Stimulated activated CD4-positive, alpha-beta T cell treated with anti-CD3 and anti-CD28 coated beads, Interleukin-1b, Interleukin-23, amount 100 ng/mL, for 4 hours (primary cell): ENCODE measurements around the gene FBXL15.
A peak's percentile ranks its signal among the peaks of the same experiment; 100 is the strongest.

Source experiments
- DNase-seq, 2 donors: peaks; one replicate each; pipeline ENCODE4 v3.0.0-alpha.2; 2020; ENCODE audit warnings: low read depth in 2 of 2

The FBXL15 gene, protein sequence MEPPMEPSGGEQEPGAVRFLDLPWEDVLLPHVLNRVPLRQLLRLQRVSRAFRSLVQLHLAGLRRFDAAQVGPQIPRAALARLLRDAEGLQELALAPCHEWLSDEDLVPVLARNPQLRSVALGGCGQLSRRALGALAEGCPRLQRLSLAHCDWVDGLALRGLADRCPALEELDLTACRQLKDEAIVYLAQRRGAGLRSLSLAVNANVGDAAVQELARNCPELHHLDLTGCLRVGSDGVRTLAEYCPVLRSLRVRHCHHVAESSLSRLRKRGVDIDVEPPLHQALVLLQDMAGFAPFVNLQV

DNA sequence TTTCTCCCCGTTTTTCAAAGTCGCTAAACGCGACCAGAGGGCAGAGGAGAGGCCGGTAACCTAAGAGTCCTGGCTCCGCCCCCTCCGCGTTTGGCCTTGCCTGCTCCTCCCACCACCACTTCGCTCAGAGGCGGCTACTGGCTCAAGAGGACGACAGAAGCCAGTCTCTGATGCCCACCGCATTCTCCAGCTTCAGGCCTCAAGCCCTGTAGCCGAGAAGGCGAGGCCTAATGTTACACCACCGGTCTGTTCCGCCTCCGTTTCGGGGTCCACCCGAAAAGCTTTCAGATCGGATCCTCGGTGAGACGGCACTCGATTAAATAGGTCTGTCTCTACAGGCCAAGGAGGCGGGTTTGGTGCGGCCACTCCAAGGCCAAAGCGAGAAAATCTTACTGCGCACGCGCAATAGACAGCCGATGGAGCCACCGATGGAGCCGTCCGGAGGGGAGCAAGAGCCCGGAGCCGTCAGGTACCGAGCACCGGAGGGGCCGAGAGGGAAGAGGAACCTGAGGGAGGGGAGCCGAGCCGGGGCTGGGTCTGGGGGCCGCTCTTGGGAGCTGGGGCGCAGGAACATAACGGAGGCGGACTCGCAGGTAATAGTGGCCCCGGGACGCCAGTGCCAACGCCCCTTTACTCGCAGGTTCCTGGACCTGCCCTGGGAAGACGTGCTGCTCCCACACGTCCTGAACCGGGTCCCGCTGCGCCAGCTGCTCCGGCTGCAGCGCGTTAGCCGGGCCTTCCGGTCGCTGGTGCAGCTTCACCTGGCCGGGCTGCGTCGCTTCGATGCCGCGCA is at the start of gene FBXL15:
Gene FBXL15, plus strand, starts transcription at position 123 of the 793 bp plus-strand sequence. Its CDS starts 294 bp downstream, at position 417.
- DNase-seq, result peak; percentile 90 to 94

DNA sequence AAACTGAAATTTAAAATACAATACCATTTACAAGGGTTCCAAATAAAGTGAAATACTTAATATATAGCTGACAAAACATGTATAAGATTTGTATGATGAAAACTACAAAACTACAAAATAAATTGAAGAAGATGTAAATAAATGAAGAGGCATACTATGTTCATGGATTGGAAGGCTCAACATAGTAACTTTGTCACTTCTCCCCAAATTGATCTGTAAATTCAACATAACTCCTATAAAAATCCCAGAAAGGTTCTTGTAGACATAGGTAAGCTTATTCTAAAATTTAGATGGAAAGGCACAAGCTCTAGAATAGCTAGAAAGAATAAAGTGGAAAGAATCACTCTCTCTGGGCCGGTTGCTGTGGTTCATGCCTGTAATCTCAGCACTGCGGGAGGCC is 49.3 kb upstream of the FBXL15 start:
- DNase-seq, result no peak

DNA sequence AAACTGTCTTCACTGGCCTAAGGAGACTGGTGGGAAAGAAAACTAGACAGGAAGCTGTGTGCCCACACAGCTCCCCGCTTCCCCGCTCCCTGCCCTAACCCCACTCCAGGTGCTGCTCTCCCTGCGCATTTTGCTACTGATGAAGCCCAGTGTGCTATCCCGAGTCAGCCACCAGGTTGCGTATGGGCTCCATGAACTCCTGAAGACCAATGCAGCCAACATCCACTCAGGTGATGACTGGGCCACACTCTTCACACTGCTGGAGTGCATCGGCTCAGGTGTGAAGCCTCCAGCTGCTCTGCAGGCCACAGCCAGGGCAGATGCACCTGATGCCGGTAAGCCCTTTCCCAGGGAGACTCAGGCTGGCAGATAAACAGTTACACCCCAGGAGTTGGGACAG is 45.4 kb upstream of the FBXL15 start:
- no peak for DNase-seq

DNA sequence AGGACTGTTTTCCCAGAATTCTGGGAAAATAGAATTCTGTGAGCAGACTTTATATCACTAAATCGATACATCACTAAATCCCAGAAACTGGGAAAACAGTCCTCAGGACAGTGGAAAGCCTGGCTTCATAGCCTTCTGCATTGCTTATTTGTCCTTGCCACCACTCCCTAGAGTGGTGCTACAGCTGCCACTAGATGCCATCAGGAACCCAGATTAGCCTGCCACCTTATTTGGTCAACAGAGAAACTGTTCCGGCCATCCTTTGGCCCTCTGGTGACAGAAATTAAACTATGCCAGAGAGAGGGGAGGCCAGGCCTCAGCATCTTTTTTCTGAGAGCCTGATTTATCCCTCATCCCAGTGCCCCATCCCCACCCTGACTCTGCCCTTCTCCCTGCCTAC is 44.8 kb upstream of the FBXL15 start:
- DNase-seq, result no peak

DNA sequence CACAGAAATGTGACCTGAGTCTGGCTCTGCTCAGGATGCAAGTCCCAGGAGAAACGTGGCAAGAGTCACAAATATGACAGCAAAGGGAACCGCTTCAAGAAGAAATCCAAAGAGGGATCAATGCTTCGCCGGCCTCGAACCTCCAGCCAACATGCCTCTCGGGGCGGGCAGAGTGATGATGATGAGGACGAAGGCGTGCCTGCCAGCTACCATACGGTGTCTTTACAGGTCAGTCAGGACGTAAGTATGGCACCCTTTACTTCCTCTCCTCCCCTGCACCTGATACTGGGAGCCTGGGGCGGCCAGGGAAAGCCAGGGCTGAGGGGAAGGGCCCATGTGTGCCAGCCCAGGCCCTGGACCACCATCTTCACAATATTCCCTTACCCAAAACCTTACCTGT is 43.7 kb upstream of the FBXL15 start:
- no peak for DNase-seq

DNA sequence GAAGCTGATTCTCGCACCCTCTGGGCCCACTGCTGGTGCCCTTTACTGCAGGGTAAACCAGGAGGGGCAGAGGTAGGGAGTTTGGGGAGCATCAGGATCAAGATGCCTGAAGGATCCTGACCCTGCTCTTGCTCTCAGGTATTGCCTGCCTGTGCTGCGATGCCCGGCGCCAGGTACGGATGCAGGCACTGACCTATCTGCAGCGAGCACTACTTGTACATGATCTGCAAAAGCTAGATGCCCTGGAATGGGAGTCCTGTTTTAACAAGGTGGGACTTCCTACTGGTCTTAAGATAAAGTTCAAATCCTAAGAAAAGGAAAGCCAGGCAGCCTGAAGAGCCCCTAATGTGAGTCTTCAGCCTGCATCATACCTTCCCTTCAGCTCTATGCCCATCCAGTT is 41.3 kb upstream of the FBXL15 start:
- DNase-seq, result no peak

DNA sequence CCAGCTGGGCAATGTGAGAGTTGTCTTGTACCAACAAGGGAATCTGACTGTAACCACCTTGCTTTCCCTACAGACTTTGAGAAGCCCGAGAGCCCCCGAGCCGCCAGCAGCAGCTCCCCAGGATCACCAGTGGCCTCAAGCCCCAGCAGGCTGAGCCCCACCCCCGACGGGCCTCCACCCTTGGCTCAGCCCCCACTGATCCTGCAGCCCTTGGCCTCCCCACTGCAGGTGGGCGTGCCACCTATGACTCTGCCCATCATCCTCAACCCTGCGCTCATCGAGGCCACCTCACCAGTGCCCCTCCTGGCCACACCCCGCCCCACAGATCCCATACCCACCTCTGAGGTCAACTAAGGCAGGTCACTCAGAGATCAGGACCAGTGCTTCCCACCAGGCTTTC is 38.7 kb upstream of the FBXL15 start:
- no peak for DNase-seq

DNA sequence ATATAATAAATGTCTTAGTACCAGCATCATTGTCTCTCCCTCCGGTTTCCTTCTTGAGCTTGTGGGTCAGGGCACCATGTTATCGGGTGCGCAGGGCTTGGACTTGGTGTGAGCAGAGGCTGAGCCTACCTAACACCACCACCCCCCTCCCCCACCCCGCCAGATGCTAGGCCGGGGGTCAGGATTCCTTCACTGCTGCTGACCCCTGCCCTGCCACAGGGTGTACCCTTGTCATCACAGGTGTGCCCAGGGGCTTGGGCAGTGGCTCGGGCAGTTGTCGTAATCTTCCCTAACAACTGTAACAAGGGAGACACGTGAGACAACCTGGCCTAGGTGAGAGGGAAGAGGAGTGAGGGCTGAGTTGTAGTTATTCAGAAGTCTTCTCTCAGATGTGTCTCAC is 37.8 kb upstream of the FBXL15 start:
- DNase-seq, result no peak

DNA sequence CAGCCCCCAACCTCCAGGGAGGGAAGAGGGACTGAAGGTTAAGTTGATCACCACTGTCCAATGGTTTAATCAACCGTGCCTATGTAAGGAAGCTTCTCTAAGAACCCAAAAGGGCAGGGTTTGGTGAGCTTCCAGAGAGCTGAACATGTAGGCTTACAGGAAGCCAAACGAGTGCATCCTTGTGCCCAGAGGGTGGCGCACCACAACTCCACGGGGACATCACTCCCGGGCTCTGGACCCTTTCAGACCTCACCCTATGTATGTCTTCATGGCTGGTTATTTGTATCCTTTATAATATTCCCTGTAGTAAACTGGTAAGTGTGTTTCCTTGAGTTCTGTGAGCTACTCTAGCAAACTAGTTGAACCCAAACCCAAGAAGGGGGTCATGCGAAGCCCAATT is 36.6 kb upstream of the FBXL15 start:
- DNase-seq, result no peak

DNA sequence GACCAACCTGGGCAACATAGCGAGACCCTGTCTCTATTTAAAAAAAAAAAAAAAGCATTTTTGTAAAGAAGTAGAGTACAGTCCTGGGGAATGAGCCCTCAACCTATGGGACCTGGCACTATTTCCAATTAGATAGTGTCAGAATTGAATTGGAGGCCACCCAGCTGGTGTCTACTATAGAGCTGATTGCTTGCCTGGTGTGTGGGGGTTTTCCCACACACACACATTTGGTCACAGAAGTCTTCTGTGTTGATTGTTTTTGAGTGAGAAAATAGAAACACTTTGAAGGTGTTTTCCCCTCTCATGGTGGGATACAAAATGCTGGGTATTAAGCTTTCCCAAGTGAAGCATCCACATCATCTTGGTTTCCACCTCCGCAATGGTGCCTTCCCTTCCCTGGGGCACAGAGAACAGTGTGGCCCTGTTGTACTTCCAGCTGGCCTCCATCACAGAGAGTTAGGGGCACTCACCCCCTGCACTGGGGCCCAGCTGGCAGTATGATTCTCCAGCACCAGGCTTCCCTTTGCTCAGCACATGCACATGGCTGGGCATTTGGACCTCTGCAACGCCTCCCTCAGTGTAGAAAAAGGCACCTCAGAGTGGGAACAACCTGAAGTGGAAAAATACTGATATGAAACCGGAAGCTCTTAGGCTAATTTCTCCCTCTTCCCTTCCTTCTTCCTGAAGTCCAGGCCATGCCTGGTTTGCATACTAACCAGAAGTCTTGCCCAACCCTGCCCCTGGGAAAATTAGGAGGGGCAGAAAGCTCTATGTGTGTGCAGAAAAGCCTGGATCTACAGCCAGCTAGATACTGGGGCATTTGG is 35.8 kb upstream of the FBXL15 start:
- DNase-seq, result no peak

DNA sequence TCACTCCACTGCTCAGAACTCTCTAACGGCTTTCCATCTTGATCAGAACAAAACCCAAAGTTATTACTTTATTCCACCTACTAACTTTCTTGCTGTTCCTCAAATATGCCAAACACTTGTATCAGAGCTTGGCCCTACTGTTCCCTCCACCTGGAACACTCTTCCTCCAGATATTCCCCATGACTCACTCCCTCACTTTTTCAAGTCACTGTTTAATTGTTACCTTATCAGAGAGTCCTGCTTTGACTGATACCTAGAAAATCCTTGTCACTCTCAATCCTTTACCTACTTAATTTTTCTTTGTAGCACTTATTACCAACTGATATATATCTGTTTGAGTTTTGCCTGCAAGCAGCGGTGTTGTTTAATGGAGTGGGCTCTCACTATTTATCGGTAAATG is 30.7 kb upstream of the FBXL15 start:
- DNase-seq, result no peak

DNA sequence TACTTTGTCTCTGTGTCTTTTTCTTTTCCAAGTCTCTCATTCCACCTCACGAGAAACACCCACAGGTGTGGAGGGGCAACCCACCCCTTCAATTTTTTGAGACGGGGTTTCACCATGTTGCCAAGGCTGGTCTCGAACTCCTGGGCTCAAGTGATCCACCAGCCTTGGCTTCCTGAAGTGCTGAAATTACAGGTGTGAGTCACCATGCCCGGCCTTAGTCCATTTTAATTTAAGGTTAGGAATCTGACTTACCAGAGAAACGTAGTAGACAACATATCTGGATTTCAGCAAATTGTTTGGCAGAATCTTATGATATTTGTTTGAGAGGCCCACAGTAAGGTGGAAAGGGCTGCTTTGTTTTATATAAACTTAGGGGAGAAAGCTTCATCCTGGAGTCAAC is 28.3 kb upstream of the FBXL15 start:
- no peak for DNase-seq

DNA sequence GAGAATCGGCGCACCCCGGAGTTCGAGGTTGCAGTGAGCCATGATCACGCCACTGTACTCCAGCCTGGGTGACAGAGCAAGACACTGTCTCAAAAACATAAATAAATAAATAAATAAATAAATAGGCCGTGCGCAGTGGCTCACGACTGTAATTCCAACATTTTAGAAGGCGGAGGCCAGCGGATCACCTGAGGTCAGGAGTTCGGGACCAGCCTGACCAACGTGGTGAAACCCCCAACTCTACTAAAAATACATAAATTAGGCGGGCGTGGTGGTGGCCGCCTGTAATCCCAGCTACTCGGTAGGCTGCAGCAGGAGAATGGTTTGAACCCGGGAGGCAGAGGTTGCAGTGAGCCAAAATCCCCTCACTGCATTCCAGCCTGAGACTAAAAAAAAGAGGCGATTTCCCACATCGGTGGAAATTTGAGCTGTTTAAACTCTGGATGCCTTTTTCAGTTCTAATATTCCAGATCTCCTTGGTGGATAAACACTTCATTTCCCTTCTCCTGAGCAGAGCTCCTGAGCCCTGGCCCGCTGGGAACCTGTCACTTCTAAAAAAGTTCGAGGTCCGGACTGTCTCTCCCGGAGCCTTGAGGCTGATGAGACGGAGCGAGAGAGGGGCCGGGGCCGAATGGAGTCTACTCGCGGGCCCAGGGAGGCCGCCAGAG is 27.1 kb upstream of the FBXL15 start:
- DNase-seq, result no peak

DNA sequence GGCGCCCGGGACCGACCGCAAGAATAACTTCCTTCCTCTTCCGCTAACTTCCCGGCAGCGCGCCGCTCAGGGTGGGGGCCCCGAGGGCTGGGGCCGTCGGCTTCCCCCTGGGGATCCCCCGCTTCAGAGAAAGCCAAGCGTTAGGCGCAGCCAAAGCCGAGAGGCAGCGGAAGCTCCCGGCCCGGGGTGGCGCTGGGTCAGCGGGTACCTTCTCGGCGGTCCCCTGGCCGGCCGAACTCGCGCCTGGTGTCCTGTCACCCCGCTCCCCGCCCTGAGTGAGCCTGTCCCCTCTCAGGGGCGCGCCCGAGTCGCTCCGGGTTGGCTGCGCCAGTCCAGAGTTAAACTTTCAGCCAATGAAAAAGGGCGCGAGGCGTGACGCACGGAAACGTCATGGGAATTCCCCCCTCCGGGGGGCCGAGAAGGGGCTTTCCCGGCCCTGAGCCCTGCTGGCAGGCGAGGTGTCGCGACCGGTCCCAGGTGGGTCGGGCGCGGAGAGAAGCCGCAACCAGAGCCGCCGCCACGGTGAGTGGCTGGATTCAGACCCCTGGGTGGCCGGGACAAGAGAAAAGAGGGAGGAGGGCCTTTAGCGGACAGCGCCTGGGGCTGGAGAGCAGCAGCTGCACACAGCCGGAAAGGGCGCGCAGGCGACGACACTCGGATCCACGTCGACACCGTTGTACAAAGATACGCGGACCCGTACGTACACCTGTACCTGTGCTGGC is 26.4 kb upstream of the FBXL15 start:
- DNase-seq, result peak; percentile 96 to 98

DNA sequence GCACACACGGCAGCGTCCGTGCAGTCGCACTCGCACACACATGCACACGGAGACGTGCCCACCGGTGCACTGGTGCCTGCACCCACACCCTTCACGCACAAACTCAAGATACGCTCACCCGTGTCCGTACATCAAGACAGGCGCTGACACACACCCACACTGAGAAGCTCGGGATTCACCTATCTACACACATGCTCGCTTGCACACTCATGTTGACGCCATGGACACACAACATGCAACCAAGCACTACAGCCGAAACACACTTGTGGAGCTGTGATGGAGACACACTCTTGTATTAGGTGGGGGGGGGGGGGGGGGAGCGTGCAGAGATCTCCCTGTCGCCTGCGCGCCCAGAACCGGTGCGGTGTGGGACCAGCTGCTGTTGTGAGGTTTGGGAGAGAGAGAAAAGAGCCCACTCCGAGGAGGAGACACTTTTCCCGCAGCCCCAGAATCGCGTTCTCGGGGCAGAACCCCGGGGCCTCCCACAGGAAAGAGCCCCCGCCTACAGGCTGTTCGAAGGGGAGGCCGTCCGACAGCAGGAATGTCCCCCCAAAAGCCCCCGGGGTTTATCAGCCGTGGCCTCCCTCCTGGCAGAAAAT is 25.7 kb upstream of the FBXL15 start:
- DNase-seq, result peak in 1 of 2 donors; percentile 51

DNA sequence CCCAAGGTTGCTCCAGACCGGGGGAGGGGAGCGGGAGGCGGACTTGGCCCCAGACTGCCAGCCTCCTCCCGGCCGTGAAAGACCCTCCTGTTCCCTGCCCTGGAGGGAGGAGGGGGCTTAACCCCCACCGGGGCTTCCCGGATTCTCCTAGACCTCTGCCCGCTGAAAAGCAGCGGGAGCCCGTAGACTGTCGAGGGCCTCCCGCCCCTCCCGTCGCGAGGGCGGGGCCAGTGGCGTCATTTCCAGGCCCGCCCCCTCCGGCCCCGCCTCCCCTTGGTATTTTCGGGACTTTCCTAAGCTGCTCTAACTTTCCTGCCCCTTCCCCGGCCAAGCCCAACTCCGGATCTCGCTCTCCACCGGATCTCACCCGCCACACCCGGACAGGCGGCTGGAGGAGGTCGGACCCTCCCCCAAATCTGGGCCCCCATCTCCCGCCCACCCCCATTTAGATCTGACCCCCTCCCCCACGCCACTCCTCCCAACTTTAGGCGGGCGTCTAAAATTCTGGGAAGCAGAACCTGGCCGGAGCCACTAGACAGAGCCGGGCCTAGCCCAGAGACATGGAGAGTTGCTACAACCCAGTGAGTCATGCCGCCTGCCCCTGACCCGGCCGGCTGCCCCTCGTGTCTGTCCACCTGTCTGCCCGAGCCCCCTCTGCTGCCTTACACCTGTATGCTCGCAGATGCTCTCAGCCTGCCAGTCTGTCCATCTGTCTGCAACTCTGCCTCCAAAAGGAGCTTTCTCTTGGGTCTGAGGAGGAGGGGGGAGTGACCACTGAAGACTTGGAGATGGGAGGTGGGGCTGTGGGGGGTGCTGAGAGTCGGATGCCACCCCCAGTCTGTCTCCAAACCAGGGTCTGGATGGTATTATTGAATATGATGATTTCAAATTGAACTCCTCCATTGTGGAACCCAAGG is 25.0 kb upstream of the FBXL15 start, which contains the start of gene NFKB2:
Gene NFKB2, plus strand, starts transcription at position 306 of the 917 bp plus-strand sequence. Its CDS starts 255 bp downstream, at position 561.
- peak; percentile 93 to 94 for DNase-seq

DNA sequence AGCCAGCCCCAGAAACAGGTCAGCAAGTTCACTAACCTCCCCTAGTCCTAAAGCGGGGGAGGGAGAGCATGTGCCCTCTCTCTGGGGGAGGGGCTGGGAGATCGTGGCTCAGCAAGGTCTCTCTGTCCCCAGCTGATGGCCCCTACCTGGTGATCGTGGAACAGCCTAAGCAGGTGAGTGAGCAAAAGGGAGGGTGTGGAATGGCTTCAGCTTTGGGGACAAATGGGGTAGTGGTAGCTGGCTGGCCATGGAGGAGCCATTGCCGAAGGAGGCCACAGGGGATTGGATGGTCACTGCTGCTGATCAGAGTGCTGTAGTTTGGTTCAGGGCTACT is 24.4 kb upstream of the FBXL15 start:
- no peak for DNase-seq

DNA sequence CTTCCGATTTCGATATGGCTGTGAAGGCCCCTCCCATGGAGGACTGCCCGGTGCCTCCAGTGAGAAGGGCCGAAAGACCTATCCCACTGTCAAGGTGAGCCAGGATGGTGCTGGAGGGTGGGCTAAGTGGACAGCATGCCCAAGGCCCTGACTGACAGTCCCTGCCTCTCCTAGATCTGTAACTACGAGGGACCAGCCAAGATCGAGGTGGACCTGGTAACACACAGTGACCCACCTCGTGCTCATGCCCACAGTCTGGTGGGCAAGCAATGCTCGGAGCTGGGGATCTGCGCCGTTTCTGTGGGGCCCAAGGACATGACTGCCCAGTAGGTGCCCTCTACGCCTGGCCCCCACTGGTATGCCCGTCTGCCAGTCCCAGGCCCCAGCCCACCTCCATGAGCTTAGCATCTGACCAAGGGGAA is 23.9 kb upstream of the FBXL15 start:
- DNase-seq, result no peak
